GM19023 (cell line): ENCODE measurements around the gene WDR41.
"Not testable (repeated sequence)": the region's sequence is repeated elsewhere in the genome, so short reads cannot be mapped to it uniquely, and the experiment has no call there.

Experiments used
- ATAC-seq: cut with Tn5 transposase; IDR thresholded peaks from one replicate; pipeline ENCODE4 v1.9.1; 2021; ENCODE audit warnings: mild to moderate bottlenecking, moderate library complexity; ENCODE audit not compliant: unreplicated experiment

WDR41 gene, protein sequence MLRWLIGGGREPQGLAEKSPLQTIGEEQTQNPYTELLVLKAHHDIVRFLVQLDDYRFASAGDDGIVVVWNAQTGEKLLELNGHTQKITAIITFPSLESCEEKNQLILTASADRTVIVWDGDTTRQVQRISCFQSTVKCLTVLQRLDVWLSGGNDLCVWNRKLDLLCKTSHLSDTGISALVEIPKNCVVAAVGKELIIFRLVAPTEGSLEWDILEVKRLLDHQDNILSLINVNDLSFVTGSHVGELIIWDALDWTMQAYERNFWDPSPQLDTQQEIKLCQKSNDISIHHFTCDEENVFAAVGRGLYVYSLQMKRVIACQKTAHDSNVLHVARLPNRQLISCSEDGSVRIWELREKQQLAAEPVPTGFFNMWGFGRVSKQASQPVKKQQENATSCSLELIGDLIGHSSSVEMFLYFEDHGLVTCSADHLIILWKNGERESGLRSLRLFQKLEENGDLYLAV

DNA sequence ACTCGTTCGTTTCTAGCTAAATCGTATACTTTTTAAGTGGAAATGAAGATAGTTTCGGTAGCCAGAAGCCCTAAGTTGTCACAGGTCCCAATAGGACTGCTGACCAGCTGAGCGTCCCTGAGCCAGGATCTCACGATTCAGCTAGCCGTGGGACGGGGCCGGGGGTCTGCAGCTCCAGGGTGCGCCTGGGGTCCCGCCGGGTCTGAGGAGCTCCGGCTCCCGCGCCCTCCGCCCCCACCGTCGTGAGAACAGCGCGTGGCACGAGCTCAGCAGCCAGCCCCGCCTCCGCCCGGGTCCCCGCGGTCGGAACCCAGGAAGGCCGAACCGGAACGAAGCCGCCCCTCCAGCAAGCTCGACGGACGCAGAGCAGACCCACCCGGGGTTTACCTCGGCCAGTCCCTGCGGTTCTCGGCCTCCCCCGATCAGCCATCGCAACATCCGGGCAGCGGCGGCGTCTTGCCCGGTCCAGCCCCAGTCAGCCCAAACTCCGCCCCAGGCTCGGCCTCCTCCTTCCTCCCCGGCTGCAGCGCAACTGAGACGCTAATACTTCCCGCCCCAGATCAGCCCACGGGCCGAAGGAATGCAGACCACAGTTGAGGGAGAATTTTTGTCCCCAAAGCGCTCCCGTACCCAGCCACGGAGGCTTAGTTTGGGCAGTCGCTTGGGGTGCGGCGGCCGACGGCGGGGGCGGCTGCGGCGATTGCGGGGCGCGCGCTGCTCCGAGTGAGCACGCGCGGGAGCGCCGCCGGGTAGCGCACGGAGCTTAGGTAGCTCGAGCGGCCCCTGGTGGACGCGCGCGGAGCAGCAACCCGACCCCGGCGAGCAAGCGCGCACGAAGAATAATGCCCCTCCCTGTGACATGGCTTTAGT, at the start of gene WDR41:
Gene WDR41 (minus strand): TSS at position 534 of the 870 bp plus-strand sequence. CDS start 96 bp downstream, at position 438.
- peak; percentile 93 for ATAC-seq

GRCh38 chr5:77531297-77531696, 39.2 kb upstream of the WDR41 start:
- ATAC-seq, result no peak

DNA sequence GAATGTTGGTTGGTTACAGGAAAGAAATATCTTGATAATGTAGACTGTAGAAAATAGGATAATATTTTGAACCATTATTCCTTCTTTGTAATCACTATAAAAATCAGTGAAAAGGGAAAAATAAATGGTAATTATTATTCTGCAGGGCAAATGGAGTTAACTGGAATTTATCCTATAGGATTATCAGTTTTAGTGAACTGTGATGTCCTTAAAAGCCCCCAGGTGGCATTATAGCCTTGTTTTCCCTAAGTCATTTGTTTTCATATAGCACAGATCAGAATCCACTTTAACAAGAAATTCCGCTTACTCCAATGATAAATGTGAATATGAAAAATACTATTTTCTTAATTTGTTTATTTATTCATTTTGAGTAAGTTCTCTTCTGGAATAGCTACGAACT, 26.2 kb upstream of the WDR41 start:
- no peak for ATAC-seq

GRCh38 chr5:77514457-77514856, 22.3 kb upstream of the WDR41 start:
- no peak for ATAC-seq

GRCh38 chr5:77513321-77513720, 21.2 kb upstream of the WDR41 start:
- no peak for ATAC-seq

- not testable (repeated sequence) for ATAC-seq
Observed at GRCh38 chr5:77501132-77501531, 9.0 kb upstream of the WDR41 start.

DNA sequence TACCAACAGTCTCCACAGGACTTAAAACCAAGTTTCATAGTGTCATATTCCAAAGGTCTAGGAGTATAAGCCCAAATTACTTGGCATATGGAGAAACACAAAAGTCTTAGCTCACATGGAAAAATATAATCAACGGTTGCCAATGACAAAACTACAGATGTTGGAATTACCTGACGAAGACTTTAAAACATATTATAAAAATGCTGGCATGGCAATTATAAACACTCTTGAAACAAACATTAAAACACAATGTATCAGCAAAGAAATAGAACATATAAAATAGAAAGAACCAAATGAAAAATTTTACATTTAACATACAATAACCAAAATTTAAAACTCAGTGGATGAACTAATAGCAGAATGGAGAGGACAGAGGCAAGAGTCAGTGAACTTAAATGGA, 7.9 kb upstream of the WDR41 start:
- ATAC-seq, result no peak

- ATAC-seq, result no peak
Observed at GRCh38 chr5:77499441-77499840, 7.3 kb upstream of the WDR41 start.

DNA sequence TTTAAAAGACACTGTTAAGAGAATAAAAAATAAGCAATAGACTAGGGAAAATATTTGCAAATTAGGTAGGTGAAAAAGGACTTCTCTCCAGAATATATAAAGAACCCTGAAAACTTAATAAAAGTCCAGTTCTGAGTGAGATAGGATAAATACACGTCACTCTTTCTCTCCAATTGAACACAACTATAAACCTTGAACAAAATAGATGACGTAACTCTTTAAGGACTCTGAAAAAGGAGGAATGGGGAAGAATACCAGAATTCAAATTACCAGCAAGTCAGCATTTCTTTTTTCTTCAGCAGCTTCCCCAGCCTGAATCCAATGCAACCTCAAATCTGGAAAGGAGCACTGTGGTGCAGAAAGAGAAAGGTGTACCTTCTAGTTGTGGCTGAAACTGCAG, 6.8 kb upstream of the WDR41 start:
- no peak for ATAC-seq

- ATAC-seq, result no peak
Observed at GRCh38 chr5:77494935-77495334, 2.8 kb upstream of the WDR41 start.

GRCh38 chr5:77492653-77493000, 511 bp upstream of the WDR41 start:
- peak; percentile 8 for ATAC-seq

GRCh38 chr5:77490741-77491344, 1.3 kb downstream of the WDR41 start:
- not testable (repeated sequence) for ATAC-seq

DNA sequence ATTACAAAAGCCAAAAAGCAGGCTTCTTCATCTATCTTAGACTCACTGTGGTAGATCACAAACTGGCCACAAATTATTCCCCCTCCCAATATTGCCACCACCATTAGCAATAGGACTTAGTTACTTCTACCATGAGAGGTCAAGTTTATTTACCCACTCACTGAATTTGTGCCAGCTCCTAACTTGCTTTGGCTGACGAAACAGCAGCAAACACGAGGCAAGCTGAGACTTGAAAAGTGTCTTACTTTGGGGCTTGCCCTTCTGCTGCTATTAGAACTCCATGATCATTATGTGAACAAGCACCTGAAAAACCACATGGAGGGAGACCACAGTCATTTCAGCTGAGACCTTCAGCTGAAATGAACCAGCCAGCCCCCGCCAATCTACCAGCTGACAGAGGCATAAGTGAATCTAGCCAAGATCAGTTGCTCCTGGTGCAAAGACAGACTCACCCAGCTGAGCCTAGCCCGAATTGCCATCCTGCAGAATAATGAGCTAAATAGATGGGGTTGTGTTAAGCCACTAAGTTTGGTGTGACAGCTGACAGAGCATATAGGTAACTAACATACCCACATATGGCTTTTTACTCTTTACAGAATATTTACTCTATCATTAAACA, 5.7 kb downstream of the WDR41 start:
- ATAC-seq, result no peak

GRCh38 chr5:77483682-77484081, 8.4 kb downstream of the WDR41 start:
- no peak for ATAC-seq

DNA sequence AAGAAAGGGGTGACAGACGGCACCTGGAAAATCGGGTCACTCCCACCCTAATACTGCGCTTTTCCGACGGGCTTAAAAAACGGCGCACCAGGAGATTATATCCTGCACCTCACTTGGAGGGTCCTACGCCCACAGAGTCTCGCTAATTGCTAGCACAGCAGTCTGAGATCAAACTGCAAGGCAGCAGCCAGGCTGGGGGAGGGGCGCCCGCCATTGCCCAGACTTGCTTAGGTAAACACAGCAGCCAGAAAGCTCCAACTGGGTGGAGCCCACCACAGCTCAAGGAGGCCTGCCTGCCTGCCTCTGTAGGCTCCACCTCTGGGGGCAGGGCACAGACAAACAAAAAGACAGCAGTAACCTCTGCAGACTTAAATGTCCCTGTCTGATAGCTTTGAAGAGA, 17.1 kb downstream of the WDR41 start:
- ATAC-seq, result not testable (repeated sequence)

DNA sequence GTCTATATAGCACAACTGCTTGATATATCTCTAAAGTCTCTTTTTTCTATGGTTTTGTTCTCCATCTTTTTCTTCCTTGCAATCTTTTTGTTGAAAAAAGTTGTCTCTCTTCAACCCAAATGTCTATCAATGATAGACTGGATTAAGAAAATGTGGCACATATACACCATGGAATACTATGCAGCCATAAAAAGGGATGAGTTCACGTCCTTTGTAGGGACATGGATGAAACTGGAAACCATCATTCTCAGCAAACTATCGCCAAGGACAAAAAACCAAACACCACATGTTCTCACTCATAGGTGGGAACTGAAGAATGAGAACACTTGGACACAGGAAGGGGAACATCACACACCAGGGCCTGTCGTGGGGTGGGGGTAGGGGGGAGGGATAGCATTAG, 23.2 kb downstream of the WDR41 start:
- ATAC-seq, result not testable (repeated sequence)

GRCh38 chr5:77463905-77464304, 28.2 kb downstream of the WDR41 start:
- ATAC-seq, result no peak

DNA sequence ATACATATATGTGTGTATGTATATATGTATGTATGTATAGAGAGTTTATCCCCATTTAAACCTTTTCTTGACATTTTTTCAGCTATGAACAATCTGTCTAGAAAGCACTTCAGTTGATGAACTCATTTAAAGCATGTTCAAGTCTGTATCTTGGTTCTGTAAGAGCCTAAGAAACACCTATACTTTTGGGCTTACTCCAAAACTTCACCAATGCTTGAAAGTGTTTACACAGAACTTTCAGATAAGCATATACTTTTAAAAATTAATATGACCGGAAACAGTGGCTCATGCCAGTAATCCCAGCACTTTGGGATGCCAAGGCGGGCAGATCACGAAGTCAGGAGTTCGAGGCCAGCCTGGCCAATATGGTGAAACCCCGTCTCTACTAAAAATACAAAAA, 30.8 kb downstream of the WDR41 start:
- ATAC-seq, result no peak

- ATAC-seq, result no peak
Observed at GRCh38 chr5:77454123-77454522, 38.0 kb downstream of the WDR41 start.

GRCh38 chr5:77452351-77452750, 39.8 kb downstream of the WDR41 start:
- ATAC-seq, result no peak

GRCh38 chr5:77449981-77450380, 42.1 kb downstream of the WDR41 start:
- no peak for ATAC-seq
